GM12878 (cell line): Measurements from ENCODE around the gene KCNK7. TPM values are rescaled to one million over a fixed set of nuclear protein-coding genes. Genes with fewer than 3 reads are reported as not detected.

ENCODE experiments used
- BACH1 ChIP-seq: fragments of 450-650 bp; IDR thresholded peaks from 2 replicates; pipeline ENCODE4 v1.6.1; 2017; ENCODE audit warnings: mild to moderate bottlenecking, borderline replicate concordance
- CEBPB ChIP-seq, 2 experiments: fragments of 150-350 bp in 1 of 2; IDR thresholded peaks; 2 replicates each; pipeline ENCODE4 v1.6.1; 2012 to 2014; ENCODE audit warnings: low read depth in 2 of 2, low read length in 2 of 2, borderline replicate concordance in 1 of 2, inconsistent platforms in 1 of 2
- CREB1 ChIP-seq: IDR thresholded peaks from 2 replicates; pipeline ENCODE4 v1.6.1; 2012; ENCODE audit warnings: low read depth, mild to moderate bottlenecking, inconsistent platforms
- NFYB ChIP-seq: IDR thresholded peaks from 2 replicates; pipeline ENCODE4 v1.6.1; 2011; ENCODE audit warnings: low read depth, mild to moderate bottlenecking, low read length, improper control_type of control experiment, moderate library complexity; ENCODE audit not compliant: insufficient read depth
- RAD21 ChIP-seq: IDR thresholded peaks from 2 replicates; pipeline ENCODE4 v1.6.1; 2011; ENCODE audit warnings: mild to moderate bottlenecking, low read depth, low read length, moderate library complexity; ENCODE audit not compliant: insufficient read depth
- SIX5 ChIP-seq: IDR thresholded peaks from 2 replicates; pipeline ENCODE4 v1.6.1; 2011; ENCODE audit warnings: mild to moderate bottlenecking, low read depth, low read length, moderate library complexity; ENCODE audit not compliant: severe bottlenecking
- SRF ChIP-seq, 2 experiments: IDR thresholded peaks; 2 replicates each; pipeline ENCODE4 v1.6.1; 2011; ENCODE audit warnings: low read depth in 2 of 2, low read length in 2 of 2, mild to moderate bottlenecking in 1 of 2, moderate library complexity in 1 of 2
- STAT1 ChIP-seq: fragments of 450-650 bp; conservative IDR thresholded peaks from 2 replicates; pipeline ENCODE4 v1.6.1; 2014; ENCODE audit warnings: antibody characterized with exemption, mild to moderate bottlenecking
- SUZ12 ChIP-seq: fragments of 200-600 bp; sonication (generic); IDR thresholded peaks from one replicate; pipeline ENCODE4 v1.6.1; 2018; ENCODE audit warnings: antibody characterized with exemption, mild to moderate bottlenecking; ENCODE audit not compliant: unreplicated experiment
- TAF1 ChIP-seq: IDR thresholded peaks from 2 replicates; pipeline ENCODE4 v1.6.1; 2011; ENCODE audit warnings: mild to moderate bottlenecking, low read depth, low read length, borderline replicate concordance
- YY1 ChIP-seq: IDR thresholded peaks from 2 replicates; pipeline ENCODE4 v1.6.1; 2011; ENCODE audit warnings: low read depth, mild to moderate bottlenecking, low read length
- ZSCAN29 ChIP-seq: fragments of 450-650 bp; IDR thresholded peaks from 2 replicates; pipeline ENCODE4 v1.6.1; 2017; ENCODE audit warnings: mild to moderate bottlenecking, moderate library complexity
- polyA plus RNA-seq, 11 experiments: library from polyadenylated mRNA; depleted of rRNA in 4 of 11; unstranded in 6 of 11; stranded (reverse) in 5 of 11; fragments of >200 nt; fragmentation: Nextera tagmentation in 4 of 11; fragmentation: Illumina TruSeq in 1 of 11; extraction: Ambion mirVana in 4 of 11; extraction: Trizol in 1 of 11; gene quantifications; 1 replicate in 1 of 11; 2 replicates in 10 of 11; pipeline versions ENCODE4 v1.2.1 to v1.2.3, GENCODE V29; 2011 to 2016; ENCODE audit warnings: inconsistent platforms in 2 of 11, missing spikeins in 2 of 11, low read depth in 1 of 11
- total RNA-seq, 4 experiments: library from RNA; depleted of rRNA in 3 of 4; stranded (reverse); fragments of >200 nt in 3 of 4; fragmentation: Illumina TruSeq in 1 of 4; extraction: Trizol in 1 of 4; gene quantifications; 2 replicates each; pipeline versions ENCODE4 v1.2.1 to v1.2.3, GENCODE V29; 2013 to 2021
- TF ChIP-seq, protein P1 (sequence below): fragments of 450-650 bp; IDR thresholded peaks from 2 replicates; pipeline ENCODE4 v1.6.1; 2017; ENCODE audit warnings: mild to moderate bottlenecking
- TF ChIP-seq, protein P2 (sequence below): fragments of 450-650 bp; formaldehyde crosslinking; IDR thresholded peaks from 2 replicates; pipeline ENCODE4 v1.4.0; 2020; ENCODE audit warnings: mild to moderate bottlenecking, moderate library complexity
- TF ChIP-seq, protein P3 (sequence below): fragments of 450-650 bp; IDR thresholded peaks from 2 replicates; pipeline ENCODE4 v1.6.1; 2017; ENCODE audit warnings: mild to moderate bottlenecking, low read depth, inconsistent platforms; ENCODE audit not compliant: poor library complexity, severe bottlenecking
- TF ChIP-seq, protein P4 (sequence below): fragments of 150-350 bp; IDR thresholded peaks from 2 replicates; pipeline ENCODE4 v1.6.1; 2016; ENCODE audit warnings: low read depth, low read length

KCNK7 gene
- total and polyA plus RNA-seq, 10 of the 15 experiments (the other 5 are each of a cell fraction or from before 2014, with no cell fraction given), result 0.11 to 0.54 (median 0.23) TPM; not detected in 7

DNA sequence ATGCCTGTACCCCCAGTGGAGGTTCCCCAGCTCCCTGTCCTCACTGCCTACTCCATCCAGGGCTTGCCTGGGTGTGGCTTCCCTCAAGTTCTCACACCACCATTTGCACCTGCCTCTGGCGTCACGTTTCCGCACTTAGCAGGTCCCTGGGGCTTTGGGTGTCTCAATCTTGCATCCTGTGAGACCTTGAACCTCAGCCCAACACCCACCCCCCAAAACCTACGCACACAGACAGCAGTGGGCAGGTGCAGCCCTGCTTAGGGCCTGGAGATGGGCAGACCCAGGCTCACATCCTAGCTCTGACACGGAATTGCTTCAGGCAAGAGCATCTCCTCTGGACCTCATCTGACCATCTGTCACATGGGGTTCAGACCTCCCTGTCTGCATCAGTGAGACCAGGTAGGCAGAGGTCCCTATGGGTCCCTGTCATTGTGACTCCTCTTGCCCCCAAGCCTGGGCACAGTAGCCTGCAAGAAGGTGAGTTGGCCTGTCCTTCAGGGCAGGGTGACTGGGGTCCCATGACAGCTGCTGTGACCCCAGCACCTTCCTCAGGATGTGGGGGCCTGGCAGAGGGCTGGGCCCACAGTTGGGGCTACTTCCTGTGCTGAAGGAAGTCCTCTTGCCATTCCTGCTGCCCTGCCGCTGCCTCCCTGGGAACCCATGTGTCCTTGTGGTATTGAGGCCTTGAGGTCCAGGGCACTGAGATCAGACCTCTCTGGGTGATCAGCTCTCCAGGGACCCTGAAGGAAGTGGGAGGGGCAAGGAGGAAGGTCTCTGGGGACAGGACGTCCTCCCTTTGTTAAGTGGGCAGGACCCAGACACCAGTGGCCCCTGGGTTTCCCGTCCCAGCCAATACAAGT lies 44.3 kb upstream of the KCNK7 start (continued):
- TF ChIP-seq SRF (IDR thresholded peaks at IDR 0.05; ENCODE audit: low read depth in 2 of 2, low read length in 2 of 2) (0 out of 4 replicates have a peak, but pooled peaks of 1 of the 2 experiments have one; percentile 10), TAF1 (peak; percentile 58; the same call in 1 of the 2 replicates), CREB1 (peak; percentile 83), CEBPB (IDR thresholded peaks at IDR 0.05; ENCODE audit: borderline replicate concordance in 1 of 2, low read depth in 2 of 2, low read length in 2 of 2) (peak in 1 of 2 experiments; percentile 23; a peak in 1 of 4 replicates), STAT1 (no peak), SIX5 (no peak), ZSCAN29 (peak; percentile 36; the same call in 1 of the 2 replicates), RAD21 (no peak), NFYB (no peak), SUZ12 (no peak), BACH1 (peak; percentile 79; the same call in 1 of the 2 replicates), YY1 (peak; percentile 76)
- TF ChIP-seq, protein P1, sequence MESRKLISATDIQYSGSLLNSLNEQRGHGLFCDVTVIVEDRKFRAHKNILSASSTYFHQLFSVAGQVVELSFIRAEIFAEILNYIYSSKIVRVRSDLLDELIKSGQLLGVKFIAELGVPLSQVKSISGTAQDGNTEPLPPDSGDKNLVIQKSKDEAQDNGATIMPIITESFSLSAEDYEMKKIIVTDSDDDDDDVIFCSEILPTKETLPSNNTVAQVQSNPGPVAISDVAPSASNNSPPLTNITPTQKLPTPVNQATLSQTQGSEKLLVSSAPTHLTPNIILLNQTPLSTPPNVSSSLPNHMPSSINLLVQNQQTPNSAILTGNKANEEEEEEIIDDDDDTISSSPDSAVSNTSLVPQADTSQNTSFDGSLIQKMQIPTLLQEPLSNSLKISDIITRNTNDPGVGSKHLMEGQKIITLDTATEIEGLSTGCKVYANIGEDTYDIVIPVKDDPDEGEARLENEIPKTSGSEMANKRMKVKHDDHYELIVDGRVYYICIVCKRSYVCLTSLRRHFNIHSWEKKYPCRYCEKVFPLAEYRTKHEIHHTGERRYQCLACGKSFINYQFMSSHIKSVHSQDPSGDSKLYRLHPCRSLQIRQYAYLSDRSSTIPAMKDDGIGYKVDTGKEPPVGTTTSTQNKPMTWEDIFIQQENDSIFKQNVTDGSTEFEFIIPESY, result no peak
- TF ChIP-seq, protein P2, sequence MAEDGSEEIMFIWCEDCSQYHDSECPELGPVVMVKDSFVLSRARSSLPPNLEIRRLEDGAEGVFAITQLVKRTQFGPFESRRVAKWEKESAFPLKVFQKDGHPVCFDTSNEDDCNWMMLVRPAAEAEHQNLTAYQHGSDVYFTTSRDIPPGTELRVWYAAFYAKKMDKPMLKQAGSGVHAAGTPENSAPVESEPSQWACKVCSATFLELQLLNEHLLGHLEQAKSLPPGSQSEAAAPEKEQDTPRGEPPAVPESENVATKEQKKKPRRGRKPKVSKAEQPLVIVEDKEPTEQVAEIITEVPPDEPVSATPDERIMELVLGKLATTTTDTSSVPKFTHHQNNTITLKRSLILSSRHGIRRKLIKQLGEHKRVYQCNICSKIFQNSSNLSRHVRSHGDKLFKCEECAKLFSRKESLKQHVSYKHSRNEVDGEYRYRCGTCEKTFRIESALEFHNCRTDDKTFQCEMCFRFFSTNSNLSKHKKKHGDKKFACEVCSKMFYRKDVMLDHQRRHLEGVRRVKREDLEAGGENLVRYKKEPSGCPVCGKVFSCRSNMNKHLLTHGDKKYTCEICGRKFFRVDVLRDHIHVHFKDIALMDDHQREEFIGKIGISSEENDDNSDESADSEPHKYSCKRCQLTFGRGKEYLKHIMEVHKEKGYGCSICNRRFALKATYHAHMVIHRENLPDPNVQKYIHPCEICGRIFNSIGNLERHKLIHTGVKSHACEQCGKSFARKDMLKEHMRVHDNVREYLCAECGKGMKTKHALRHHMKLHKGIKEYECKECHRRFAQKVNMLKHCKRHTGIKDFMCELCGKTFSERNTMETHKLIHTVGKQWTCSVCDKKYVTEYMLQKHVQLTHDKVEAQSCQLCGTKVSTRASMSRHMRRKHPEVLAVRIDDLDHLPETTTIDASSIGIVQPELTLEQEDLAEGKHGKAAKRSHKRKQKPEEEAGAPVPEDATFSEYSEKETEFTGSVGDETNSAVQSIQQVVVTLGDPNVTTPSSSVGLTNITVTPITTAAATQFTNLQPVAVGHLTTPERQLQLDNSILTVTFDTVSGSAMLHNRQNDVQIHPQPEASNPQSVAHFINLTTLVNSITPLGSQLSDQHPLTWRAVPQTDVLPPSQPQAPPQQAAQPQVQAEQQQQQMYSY (CRISPR knock-in tag), result no peak
- TF ChIP-seq, protein P3, sequence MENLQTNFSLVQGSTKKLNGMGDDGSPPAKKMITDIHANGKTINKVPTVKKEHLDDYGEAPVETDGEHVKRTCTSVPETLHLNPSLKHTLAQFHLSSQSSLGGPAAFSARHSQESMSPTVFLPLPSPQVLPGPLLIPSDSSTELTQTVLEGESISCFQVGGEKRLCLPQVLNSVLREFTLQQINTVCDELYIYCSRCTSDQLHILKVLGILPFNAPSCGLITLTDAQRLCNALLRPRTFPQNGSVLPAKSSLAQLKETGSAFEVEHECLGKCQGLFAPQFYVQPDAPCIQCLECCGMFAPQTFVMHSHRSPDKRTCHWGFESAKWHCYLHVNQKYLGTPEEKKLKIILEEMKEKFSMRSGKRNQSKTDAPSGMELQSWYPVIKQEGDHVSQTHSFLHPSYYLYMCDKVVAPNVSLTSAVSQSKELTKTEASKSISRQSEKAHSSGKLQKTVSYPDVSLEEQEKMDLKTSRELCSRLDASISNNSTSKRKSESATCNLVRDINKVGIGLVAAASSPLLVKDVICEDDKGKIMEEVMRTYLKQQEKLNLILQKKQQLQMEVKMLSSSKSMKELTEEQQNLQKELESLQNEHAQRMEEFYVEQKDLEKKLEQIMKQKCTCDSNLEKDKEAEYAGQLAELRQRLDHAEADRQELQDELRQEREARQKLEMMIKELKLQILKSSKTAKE, result peak; percentile 96
- TF ChIP-seq, protein P4, sequence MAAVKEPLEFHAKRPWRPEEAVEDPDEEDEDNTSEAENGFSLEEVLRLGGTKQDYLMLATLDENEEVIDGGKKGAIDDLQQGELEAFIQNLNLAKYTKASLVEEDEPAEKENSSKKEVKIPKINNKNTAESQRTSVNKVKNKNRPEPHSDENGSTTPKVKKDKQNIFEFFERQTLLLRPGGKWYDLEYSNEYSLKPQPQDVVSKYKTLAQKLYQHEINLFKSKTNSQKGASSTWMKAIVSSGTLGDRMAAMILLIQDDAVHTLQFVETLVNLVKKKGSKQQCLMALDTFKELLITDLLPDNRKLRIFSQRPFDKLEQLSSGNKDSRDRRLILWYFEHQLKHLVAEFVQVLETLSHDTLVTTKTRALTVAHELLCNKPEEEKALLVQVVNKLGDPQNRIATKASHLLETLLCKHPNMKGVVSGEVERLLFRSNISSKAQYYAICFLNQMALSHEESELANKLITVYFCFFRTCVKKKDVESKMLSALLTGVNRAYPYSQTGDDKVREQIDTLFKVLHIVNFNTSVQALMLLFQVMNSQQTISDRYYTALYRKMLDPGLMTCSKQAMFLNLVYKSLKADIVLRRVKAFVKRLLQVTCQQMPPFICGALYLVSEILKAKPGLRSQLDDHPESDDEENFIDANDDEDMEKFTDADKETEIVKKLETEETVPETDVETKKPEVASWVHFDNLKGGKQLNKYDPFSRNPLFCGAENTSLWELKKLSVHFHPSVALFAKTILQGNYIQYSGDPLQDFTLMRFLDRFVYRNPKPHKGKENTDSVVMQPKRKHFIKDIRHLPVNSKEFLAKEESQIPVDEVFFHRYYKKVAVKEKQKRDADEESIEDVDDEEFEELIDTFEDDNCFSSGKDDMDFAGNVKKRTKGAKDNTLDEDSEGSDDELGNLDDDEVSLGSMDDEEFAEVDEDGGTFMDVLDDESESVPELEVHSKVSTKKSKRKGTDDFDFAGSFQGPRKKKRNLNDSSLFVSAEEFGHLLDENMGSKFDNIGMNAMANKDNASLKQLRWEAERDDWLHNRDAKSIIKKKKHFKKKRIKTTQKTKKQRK, result no peak
